Measurements from ENCODE around the gene EMP2.

DNA sequence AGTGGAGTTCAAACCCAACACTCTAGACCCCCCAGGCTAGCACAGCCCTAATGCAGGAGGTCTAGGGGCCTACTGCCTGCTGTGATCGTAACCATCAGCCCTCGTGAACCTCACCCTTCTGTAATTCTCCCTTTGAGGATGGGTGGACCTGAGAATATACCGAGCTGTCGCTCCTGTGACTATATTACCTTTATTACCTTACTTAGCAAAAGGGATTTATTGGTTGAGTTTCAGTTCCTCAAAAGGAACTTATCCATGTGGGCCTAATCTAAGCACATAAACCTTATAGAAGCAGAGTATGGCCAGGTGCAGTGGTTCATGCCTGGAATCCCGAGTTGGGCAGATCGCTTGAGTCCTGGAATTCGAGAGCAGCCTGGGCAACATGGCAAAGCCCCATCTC lies 19.2 kb upstream of the EMP2 start:
- no peak for TF ChIP-seq EZH2phosphoT487 (IDR thresholded peaks at IDR 0.05; ENCODE audit: low read depth, severe bottlenecking, unreplicated experiment)
- TF ChIP-seq, protein P1, sequence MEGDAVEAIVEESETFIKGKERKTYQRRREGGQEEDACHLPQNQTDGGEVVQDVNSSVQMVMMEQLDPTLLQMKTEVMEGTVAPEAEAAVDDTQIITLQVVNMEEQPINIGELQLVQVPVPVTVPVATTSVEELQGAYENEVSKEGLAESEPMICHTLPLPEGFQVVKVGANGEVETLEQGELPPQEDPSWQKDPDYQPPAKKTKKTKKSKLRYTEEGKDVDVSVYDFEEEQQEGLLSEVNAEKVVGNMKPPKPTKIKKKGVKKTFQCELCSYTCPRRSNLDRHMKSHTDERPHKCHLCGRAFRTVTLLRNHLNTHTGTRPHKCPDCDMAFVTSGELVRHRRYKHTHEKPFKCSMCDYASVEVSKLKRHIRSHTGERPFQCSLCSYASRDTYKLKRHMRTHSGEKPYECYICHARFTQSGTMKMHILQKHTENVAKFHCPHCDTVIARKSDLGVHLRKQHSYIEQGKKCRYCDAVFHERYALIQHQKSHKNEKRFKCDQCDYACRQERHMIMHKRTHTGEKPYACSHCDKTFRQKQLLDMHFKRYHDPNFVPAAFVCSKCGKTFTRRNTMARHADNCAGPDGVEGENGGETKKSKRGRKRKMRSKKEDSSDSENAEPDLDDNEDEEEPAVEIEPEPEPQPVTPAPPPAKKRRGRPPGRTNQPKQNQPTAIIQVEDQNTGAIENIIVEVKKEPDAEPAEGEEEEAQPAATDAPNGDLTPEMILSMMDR (IDR thresholded peaks at IDR 0.05; ENCODE audit: poor library complexity), result no peak
